Esophagus muscularis mucosa (tissue), 4 donors: ENCODE data around the gene CEP112. TPM values are rescaled to one million over a fixed set of nuclear protein-coding genes. Genes with fewer than 3 reads are reported as not detected.

Experiments
- DNase-seq: peaks from one replicate; pipeline ENCODE4 v3.0.0-alpha.2; 2017; ENCODE audit errors: extremely low spot score
- H3K27ac ChIP-seq, 4 donors: fragments of 200-600 bp; sonication (generic); replicated peaks in 1 of 4; 1 replicate in 3 of 4; 2 replicates in 1 of 4; pipeline ENCODE4 v1.5.1; 2016 to 2019; ENCODE audit warnings: mild to moderate bottlenecking in 1 of 4
- H3K27me3 ChIP-seq, 4 donors: fragments of 200-600 bp; sonication (generic); one replicate each; pipeline versions ENCODE4 v1.5.1 to v1.6.0; 2016 to 2019
- H3K36me3 ChIP-seq, 4 donors: fragments of 200-600 bp; sonication (generic); one replicate each; pipeline ENCODE4 v1.5.1; 2016 to 2019
- H3K4me1 ChIP-seq, 4 donors: fragments of 200-600 bp; sonication (generic); one replicate each; pipeline ENCODE4 v1.5.1; 2016 to 2019
- H3K4me3 ChIP-seq, 4 donors: fragments of 200-600 bp; sonication (generic); 1 replicate in 2 of 4; 2 replicates in 2 of 4; pipeline ENCODE4 v1.5.1; 2016 to 2019; ENCODE audit warnings: mild to moderate bottlenecking in 4 of 4, moderate library complexity in 1 of 4
- H3K9me3 ChIP-seq, 4 donors: fragments of 200-600 bp; sonication (generic); 1 replicate in 3 of 4; 2 replicates in 1 of 4; pipeline ENCODE4 v1.5.1; 2016 to 2019
- EP300 ChIP-seq: sonication (generic); formaldehyde crosslinking; IDR thresholded peaks from one replicate; pipeline ENCODE4 v1.6.1; 2017; ENCODE audit warnings: antibody characterized with exemption
- POLR2A ChIP-seq: fragments of 450-650 bp; IDR thresholded peaks from one replicate; pipeline ENCODE4 v1.6.1; 2017; ENCODE audit warnings: antibody characterized with exemption, moderate library complexity, mild to moderate bottlenecking, low read depth
- POLR2AphosphoS5 ChIP-seq, 2 donors: sonication (generic); formaldehyde crosslinking; IDR thresholded peaks; one replicate each; pipeline ENCODE4 v1.6.1; 2017; ENCODE audit warnings: antibody characterized with exemption in 2 of 2
- WGBS: methylation state at CpG from one replicate; pipeline ENCODE4 v1.1.5; 2018; 5-methylcytosine and 5-hydroxymethylcytosine counted together
- intact Hi-C: fragments of 100-400 bp; cut with DNase I; formaldehyde crosslinking; loops from one replicate; pipeline ENCODE4 v1.15.1; 2023
- total RNA-seq, 4 donors: library from RNA; depleted of rRNA; stranded (reverse); fragments of >200 nt; gene quantifications; one replicate each; pipeline versions ENCODE4 v1.1.0 to v1.2.1, GENCODE V29; 2016
- TF ChIP-seq, protein P1 (sequence below), 3 experiments: fragments of 200-600 bp in 2 of 3; fragments of 450-650 bp in 1 of 3; sonication (generic) in 2 of 3; IDR thresholded peaks; one replicate each; pipeline ENCODE4 v1.5.1; 2017 to 2019; ENCODE audit warnings: antibody characterized with exemption in 3 of 3, mild to moderate bottlenecking in 2 of 3, moderate library complexity in 1 of 3

Gene CEP112
- total RNA-seq, 4 donors from 2014 or later = 17.0 to 24.7 (median 23.2) TPM

- Histone ChIP-seq H3K4me1 (no peaks in the 10 kb centered on the region), H3K27ac (no peak overlapping the region), H3K27me3 (no peaks in the 10 kb centered on the region), H3K4me3 (no peak overlapping the region), H3K9me3 (no peaks in the 10 kb centered on the region), H3K36me3 (peaks cover 0 to 13% (median 5%) of the 10 kb centered on the region in 4 donors)
- TF ChIP-seq POLR2AphosphoS5 (IDR thresholded peaks at IDR 0.05) (no peak), EP300 (no peak), POLR2A (no peak)
- TF ChIP-seq, protein P1, sequence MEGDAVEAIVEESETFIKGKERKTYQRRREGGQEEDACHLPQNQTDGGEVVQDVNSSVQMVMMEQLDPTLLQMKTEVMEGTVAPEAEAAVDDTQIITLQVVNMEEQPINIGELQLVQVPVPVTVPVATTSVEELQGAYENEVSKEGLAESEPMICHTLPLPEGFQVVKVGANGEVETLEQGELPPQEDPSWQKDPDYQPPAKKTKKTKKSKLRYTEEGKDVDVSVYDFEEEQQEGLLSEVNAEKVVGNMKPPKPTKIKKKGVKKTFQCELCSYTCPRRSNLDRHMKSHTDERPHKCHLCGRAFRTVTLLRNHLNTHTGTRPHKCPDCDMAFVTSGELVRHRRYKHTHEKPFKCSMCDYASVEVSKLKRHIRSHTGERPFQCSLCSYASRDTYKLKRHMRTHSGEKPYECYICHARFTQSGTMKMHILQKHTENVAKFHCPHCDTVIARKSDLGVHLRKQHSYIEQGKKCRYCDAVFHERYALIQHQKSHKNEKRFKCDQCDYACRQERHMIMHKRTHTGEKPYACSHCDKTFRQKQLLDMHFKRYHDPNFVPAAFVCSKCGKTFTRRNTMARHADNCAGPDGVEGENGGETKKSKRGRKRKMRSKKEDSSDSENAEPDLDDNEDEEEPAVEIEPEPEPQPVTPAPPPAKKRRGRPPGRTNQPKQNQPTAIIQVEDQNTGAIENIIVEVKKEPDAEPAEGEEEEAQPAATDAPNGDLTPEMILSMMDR (IDR thresholded peaks at IDR 0.05) = no peak
- WGBS = 93% methylated on average over 7 of the region's 7 CpGs
- no peak for DNase-seq
- intact Hi-C loops = no loop called here
Observed at GRCh38 chr17:66142428-66142827, 49.5 kb downstream of the CEP112 start.

DNA sequence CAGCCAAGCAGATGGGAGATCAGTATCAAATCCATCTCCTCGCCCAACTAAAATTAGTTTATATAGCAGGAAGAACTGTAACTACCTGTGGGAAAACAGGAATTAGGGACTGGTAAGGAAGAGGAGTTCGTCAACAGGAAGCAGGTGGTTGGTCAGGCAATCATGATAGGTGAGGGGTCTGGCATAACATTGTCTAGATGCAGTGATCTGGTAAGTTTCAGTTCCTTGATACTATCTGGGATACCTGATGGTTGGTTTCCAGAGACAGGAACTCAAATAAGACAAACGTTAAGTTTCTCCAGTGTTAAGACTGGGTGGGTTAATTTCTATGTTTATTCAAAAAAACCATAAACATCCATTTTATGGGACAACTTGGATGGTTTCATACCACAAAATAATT, 53.8 kb downstream of the CEP112 start:
- no peaks in the 10 kb centered on the region for H3K4me1 ChIP-seq
- H3K27me3 ChIP-seq = no peaks in the 10 kb centered on the region
- no peaks in the 10 kb centered on the region for H3K9me3 ChIP-seq
- no peak for DNase-seq
- intact Hi-C loops = no loop called here
- TF ChIP-seq EP300 = no peak
- TF ChIP-seq POLR2AphosphoS5 (IDR thresholded peaks at IDR 0.05) = no peak
- TF ChIP-seq, protein P1 (IDR thresholded peaks at IDR 0.05) = no peak
- no peak for TF ChIP-seq POLR2A
- H3K27ac ChIP-seq = no peak overlapping the region
- 82% methylated on average over 3 of the region's 3 CpGs for WGBS
- peaks cover 0 to 15% (median 5%) of the 10 kb centered on the region in 4 donors for H3K36me3 ChIP-seq
- H3K4me3 ChIP-seq = no peak overlapping the region

- intact Hi-C loops = no loop called here
- peaks cover 0 to 24% (median 5%) of the 10 kb centered on the region in 4 donors for H3K36me3 ChIP-seq
- no peak for DNase-seq
- no peaks in the 10 kb centered on the region for H3K4me1 ChIP-seq
- TF ChIP-seq POLR2A (no peak), EP300 (no peak), POLR2AphosphoS5 (IDR thresholded peaks at IDR 0.05) (no peak)
- TF ChIP-seq, protein P1 (IDR thresholded peaks at IDR 0.05) = no peak
- H3K4me3 ChIP-seq = no peak overlapping the region
- no peaks in the 10 kb centered on the region for H3K9me3 ChIP-seq
- no peak overlapping the region for H3K27ac ChIP-seq
- WGBS = 100% methylated on average over 3 of the region's 3 CpGs
- H3K27me3 ChIP-seq = no peaks in the 10 kb centered on the region
Observed at GRCh38 chr17:66135896-66136295, 56.0 kb downstream of the CEP112 start.

DNA sequence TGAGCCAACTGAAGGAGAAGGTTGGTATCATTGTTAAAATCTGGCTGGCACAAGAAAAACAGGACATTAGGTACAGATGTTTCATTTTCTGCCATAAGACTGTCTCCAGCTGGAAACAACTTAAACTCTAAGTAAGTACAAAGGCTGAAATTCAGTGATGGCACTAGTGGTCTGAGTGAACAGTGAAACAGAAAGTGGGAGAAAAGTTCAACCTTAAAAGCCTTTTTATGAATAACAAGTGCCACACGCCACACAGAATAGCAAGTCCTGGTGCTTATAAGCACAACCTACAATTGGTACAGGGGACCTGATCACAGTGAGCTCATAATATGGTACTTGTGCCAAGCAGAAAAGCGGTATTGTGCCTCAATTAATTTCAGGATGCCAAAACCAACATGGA, 56.7 kb downstream of the CEP112 start:
- Histone ChIP-seq H3K36me3 (peaks cover 0 to 24% (median 5%) of the 10 kb centered on the region in 4 donors), H3K9me3 (no peaks in the 10 kb centered on the region), H3K27me3 (no peaks in the 10 kb centered on the region), H3K4me3 (no peak overlapping the region), H3K27ac (no peak overlapping the region), H3K4me1 (no peaks in the 10 kb centered on the region)
- intact Hi-C loops = no loop called here
- TF ChIP-seq POLR2AphosphoS5 (IDR thresholded peaks at IDR 0.05) (no peak), POLR2A (no peak), EP300 (no peak)
- TF ChIP-seq, protein P1 (IDR thresholded peaks at IDR 0.05) = no peak
- WGBS = 94% methylated on average over 2 of the region's 2 CpGs
- DNase-seq = no peak

DNA sequence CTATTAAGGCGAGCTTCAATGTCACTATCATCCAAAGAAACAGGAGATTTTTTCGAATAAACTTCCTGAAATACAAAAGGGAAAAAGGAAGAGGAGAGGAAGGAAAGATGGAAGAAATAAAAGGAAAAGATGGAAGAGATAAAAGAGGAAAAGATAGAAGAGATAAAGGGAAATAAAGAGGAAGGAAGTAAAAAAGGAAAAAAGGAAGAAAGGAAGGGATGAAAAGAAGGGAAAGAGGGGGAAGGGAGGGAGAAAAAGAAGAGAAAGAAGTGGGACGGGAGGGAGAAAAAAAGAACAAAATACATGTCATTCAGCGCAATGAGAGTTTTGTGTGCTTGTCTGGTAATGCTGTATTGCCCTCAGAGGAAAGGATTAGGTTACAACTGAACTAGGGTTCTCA, 62.2 kb downstream of the CEP112 start:
- Histone ChIP-seq H3K4me3 (no peak overlapping the region), H3K36me3 (peaks cover 0 to 13% (median 2%) of the 10 kb centered on the region in 4 donors), H3K27ac (no peak overlapping the region), H3K4me1 (no peaks in the 10 kb centered on the region), H3K9me3 (no peaks in the 10 kb centered on the region), H3K27me3 (no peaks in the 10 kb centered on the region)
- no peak for TF ChIP-seq POLR2A
- no peak for TF ChIP-seq EP300
- TF ChIP-seq, protein P1 (IDR thresholded peaks at IDR 0.05) = no peak
- TF ChIP-seq POLR2AphosphoS5 (IDR thresholded peaks at IDR 0.05) = no peak
- WGBS = 96% methylated on average over 4 of the region's 4 CpGs
- intact Hi-C loops = no loop called here
- DNase-seq = no peak
